H1 (cell line): Measurements from ENCODE around the gene SOD2. TPM values are rescaled to one million over a fixed set of nuclear protein-coding genes. Genes with fewer than 3 reads are reported as not detected.

Experiments used
- CTCF ChIA-PET: fragments of 300-600 bp; sonication (Branson Sonifier 250); formaldehyde crosslinking; loops from one replicate; lab custom pipeline; 2021; ENCODE audit not compliant: partially characterized antibody; lab: Charles Lee
- POLR2A ChIA-PET: fragments of 300-600 bp; sonication (Branson Sonifier 250); formaldehyde crosslinking; loops from one replicate; lab custom pipeline; 2021; ENCODE audit warnings: inconsistent platforms; ENCODE audit not compliant: partially characterized antibody; lab: Charles Lee
- DNase-seq, 2 experiments: peaks; one replicate each; pipeline versions ENCODE4 v3.0.0 to v3.0.0-alpha.2; 2010 to 2022; ENCODE audit warnings: low spot score in 2 of 2, low read depth in 1 of 2, mixed read lengths in 1 of 2
- FAIRE-seq: peaks from 2 replicates; lab custom pipeline; 2011; peaks lifted over from hg19 to GRCh38; lab: Jason Lieb, UNC
- H2AFZ ChIP-seq: 2 replicates; pipeline ENCODE4 v1.8.1; 2012; ENCODE audit warnings: low read length, inconsistent platforms
- H2AK5ac ChIP-seq: 2 replicates; pipeline ENCODE4 v1.6.1; 2013; ENCODE audit warnings: low read depth, low read length
- H2BK120ac ChIP-seq: replicated peaks from 2 replicates; pipeline ENCODE3; 2013; ENCODE audit warnings: low read depth, low read length, inconsistent platforms
- H2BK12ac ChIP-seq: 2 replicates; pipeline ENCODE4 v1.6.1; 2013; ENCODE audit warnings: low read depth, low read length
- H2BK15ac ChIP-seq: 2 replicates; pipeline ENCODE4 v1.6.1; 2013; ENCODE audit warnings: low read length
- H2BK20ac ChIP-seq: 2 replicates; pipeline ENCODE4 v1.6.1; 2013; ENCODE audit warnings: low read length
- H2BK5ac ChIP-seq: 2 replicates; pipeline ENCODE4 v1.6.1; 2013; ENCODE audit warnings: low read depth, low read length
- H3K14ac ChIP-seq: 2 replicates; pipeline ENCODE4 v1.6.1; 2013; ENCODE audit warnings: inconsistent platforms; ENCODE audit not compliant: insufficient read length
- H3K18ac ChIP-seq: 2 replicates; pipeline ENCODE4 v1.6.1; 2013; ENCODE audit warnings: low read length; ENCODE audit errors: extremely low read depth
- H3K23ac ChIP-seq: 2 replicates; pipeline ENCODE4 v1.6.1; 2013; ENCODE audit warnings: inconsistent platforms; ENCODE audit not compliant: insufficient read length
- H3K23me2 ChIP-seq: 2 replicates; pipeline ENCODE4 v1.6.1; 2013; ENCODE audit warnings: low read depth, low read length
- H3K27ac ChIP-seq: 2 replicates; pipeline ENCODE4 v1.6.1; 2011; ENCODE audit warnings: low read depth, low read length, inconsistent platforms
- H3K27me3 ChIP-seq, 4 experiments: replicated peaks in 1 of 4; 1 replicate in 1 of 4; 2 replicates in 3 of 4; pipeline versions ENCODE4 v1.6.1 to v1.8.1; 2011 to 2013; ENCODE audit warnings: low read length in 3 of 4, mild to moderate bottlenecking in 3 of 4, inconsistent platforms in 2 of 4, mixed read lengths in 2 of 4, moderate library complexity in 1 of 4; ENCODE audit not compliant: control insufficient read depth in 3 of 4, insufficient read depth in 3 of 4; ENCODE audit errors: extremely low read depth in 1 of 4
- H3K36me3 ChIP-seq, 4 experiments: 2 replicates each; pipeline versions ENCODE4 v1.6.1 to v1.8.1; 2011 to 2013; ENCODE audit warnings: mild to moderate bottlenecking in 4 of 4, low read length in 3 of 4, moderate library complexity in 2 of 4, control low read depth in 1 of 4, inconsistent platforms in 1 of 4; ENCODE audit not compliant: insufficient read depth in 4 of 4, control insufficient read depth in 2 of 4
- H3K4ac ChIP-seq: replicated peaks from 2 replicates; pipeline ENCODE3; 2013; ENCODE audit warnings: low read length, low read depth, mixed read lengths, inconsistent platforms; ENCODE audit not compliant: insufficient read length
- H3K4me1 ChIP-seq, 4 experiments: replicated peaks in 1 of 4; 1 replicate in 1 of 4; 2 replicates in 3 of 4; pipeline versions ENCODE4 v1.6.1 to v1.8.1; 2011 to 2013; ENCODE audit warnings: low read length in 3 of 4, inconsistent platforms in 2 of 4, mixed read lengths in 1 of 4; ENCODE audit not compliant: insufficient read depth in 4 of 4, control insufficient read depth in 3 of 4
- H3K4me2 ChIP-seq, 2 experiments: 2 replicates each; pipeline versions ENCODE4 v1.6.1 to v1.8.1; 2011 to 2013; ENCODE audit warnings: low read depth in 2 of 2, low read length in 2 of 2, control low read depth in 1 of 2, inconsistent platforms in 1 of 2, mild to moderate bottlenecking in 1 of 2; ENCODE audit not compliant: insufficient read depth in 1 of 2
- H3K4me3 ChIP-seq, 4 experiments: fragments of 200-600, 300-600 bp in 1 of 4; sonication (generic), shearing (Covaris generic), sonication (Bioruptor Twin) in 1 of 4; 2 replicates each; pipeline versions ENCODE4 v1.5.1 to v1.8.1; 2011 to 2016; ENCODE audit warnings: low read length in 4 of 4, low read depth in 3 of 4, control low read depth in 2 of 4, inconsistent platforms in 2 of 4, mild to moderate bottlenecking in 2 of 4, mixed read lengths in 1 of 4, moderate library complexity in 1 of 4; ENCODE audit not compliant: insufficient read depth in 2 of 4; ENCODE audit errors: extremely low read depth in 1 of 4
- H3K56ac ChIP-seq: replicated peaks from 2 replicates; pipeline ENCODE3; 2013; ENCODE audit warnings: low read depth, mild to moderate bottlenecking, mixed read lengths, low read length, inconsistent platforms; ENCODE audit not compliant: insufficient read length
- H3K79me1 ChIP-seq: 2 replicates; pipeline ENCODE4 v1.6.1; 2013; ENCODE audit warnings: low read depth, low read length, control low read depth
- H3K79me2 ChIP-seq, 2 experiments: 2 replicates each; pipeline versions ENCODE4 v1.6.1 to v1.8.1; 2012 to 2013; ENCODE audit warnings: low read length in 2 of 2, mild to moderate bottlenecking in 2 of 2, inconsistent platforms in 1 of 2; ENCODE audit not compliant: insufficient read depth in 2 of 2, control insufficient read depth in 1 of 2
- H3K9ac ChIP-seq, 4 experiments: replicated peaks in 1 of 4; 1 replicate in 1 of 4; 2 replicates in 3 of 4; pipeline versions ENCODE4 v1.6.1 to v1.8.1; 2011 to 2013; ENCODE audit warnings: low read depth in 3 of 4, low read length in 3 of 4, control low read depth in 2 of 4, mild to moderate bottlenecking in 2 of 4, moderate library complexity in 2 of 4, inconsistent platforms in 1 of 4; ENCODE audit errors: extremely low read depth in 1 of 4
- H3K9me3 ChIP-seq, 2 experiments: 2 replicates each; pipeline versions ENCODE4 v1.6.1 to v1.8.1; 2012 to 2013; ENCODE audit warnings: mild to moderate bottlenecking in 2 of 2, moderate library complexity in 2 of 2, control low read depth in 1 of 2, inconsistent platforms in 1 of 2, low read depth in 1 of 2, low read length in 1 of 2, mixed read lengths in 1 of 2; ENCODE audit not compliant: insufficient read depth in 2 of 2
- H4K20me1 ChIP-seq, 2 experiments: replicated peaks in 1 of 2; 2 replicates each; pipeline versions ENCODE3 to v1.8.1; 2011 to 2013; ENCODE audit warnings: inconsistent platforms in 2 of 2, low read length in 2 of 2, mild to moderate bottlenecking in 1 of 2; ENCODE audit not compliant: insufficient read depth in 2 of 2, control insufficient read depth in 1 of 2
- H4K5ac ChIP-seq: 2 replicates; pipeline ENCODE4 v1.6.1; 2013; ENCODE audit warnings: low read length, low read depth, mixed read lengths, inconsistent platforms; ENCODE audit not compliant: insufficient read length
- H4K8ac ChIP-seq: 2 replicates; pipeline ENCODE4 v1.8.0; 2013; ENCODE audit warnings: mild to moderate bottlenecking, moderate library complexity, low read length, inconsistent platforms; ENCODE audit not compliant: insufficient read depth; ENCODE audit errors: extremely low read depth
- H4K91ac ChIP-seq: replicated peaks from 2 replicates; pipeline ENCODE3; 2013; ENCODE audit warnings: low read length, mixed read lengths, inconsistent platforms; ENCODE audit not compliant: insufficient read length
- CHD1 ChIP-seq: IDR thresholded peaks from 2 replicates; pipeline ENCODE4 v1.6.1; 2012; ENCODE audit warnings: low read depth, low read length, improper control_type of control experiment
- POLR2A ChIP-seq, 2 experiments: IDR thresholded peaks; 1 replicate in 1 of 2; 2 replicates in 1 of 2; pipeline ENCODE4 v1.6.1; 2011; ENCODE audit warnings: low read depth in 2 of 2, low read length in 2 of 2, mild to moderate bottlenecking in 2 of 2; ENCODE audit errors: control extremely low read depth in 1 of 2
- WGBS, 2 experiments: shearing (Covaris generic) in 1 of 2; methylation state at CpG; one replicate each; pipeline versions ENCODE4 v1.1.6 to v1.1.7; 2013 to 2015; ENCODE audit warnings: low lambda C conversion rate in 2 of 2, mixed read lengths in 2 of 2, inconsistent platforms in 1 of 2, low coverage in 1 of 2, missing lambda C conversion rate in 1 of 2; ENCODE audit not compliant: insufficient replicate concordance in 2 of 2, insufficient coverage in 1 of 2, insufficient read length in 1 of 2; ENCODE audit errors: extremely low coverage in 1 of 2, missing lambda C conversion rate in 1 of 2; 5-methylcytosine and 5-hydroxymethylcytosine counted together
- polyA plus RNA-seq, 7 experiments: library from polyadenylated mRNA; depleted of rRNA in 3 of 7; stranded (reverse) in 5 of 7; unstranded in 2 of 7; fragments of >200 nt in 5 of 7; fragments of 200-250 nt in 2 of 7; gene quantifications; 1 replicate in 5 of 7; 2 replicates in 1 of 7; 4 replicates in 1 of 7; pipeline versions ENCODE4 v1.2.1 to v1.2.3, GENCODE V29; 2011 to 2013; ENCODE audit warnings: missing spikeins in 2 of 7, mixed read lengths in 2 of 7
- total RNA-seq: library from RNA; stranded (reverse); fragmentation: NEBNext Ultra II Directional; extraction: Animal tissue kit (Norgen Biotek cat#: 25700); gene quantifications from 2 replicates; pipeline ENCODE4 v1.2.1, GENCODE V29; 2021

Gene SOD2
- total and polyA plus RNA-seq, 2 of the 8 experiments (the other 6 are each of a cell fraction or from before 2014, with no cell fraction given), result 31.1 to 88.7 TPM

- no peak overlapping the region for H3K27ac ChIP-seq
- H3K79me1 ChIP-seq, result no peaks in the 10 kb centered on the region
- FAIRE-seq (no peak), DNase-seq (no peak)
- no peak overlapping the region for H4K8ac ChIP-seq
- H3K9me3 ChIP-seq, result no peaks in the 10 kb centered on the region
- no peak overlapping the region for H3K18ac ChIP-seq
- ChIA-PET POLR2A (interaction anchor here (0.6 to 6.7 kb wide), 12 partner anchors 7 to 218 kb away, joined by 3 to 86 read pairs (median 5); partner anchors contain the start of genes ACAT2, MRPL18, SOD2 and TCP1), CTCF (interaction anchor here (0.9 to 2.1 kb wide), 5 partner anchors 10 to 38 kb away, joined by 3 to 8 read pairs (median 3); no protein-coding TSS in a partner anchor)
- no peak overlapping the region for H3K56ac ChIP-seq
- 72% methylated on average over 4 of the region's 4 CpGs; no CpG with 5 or more reads in 1 of the 2 experiments for WGBS, 2 experiments
- TF ChIP-seq CHD1, result no peak
- TF ChIP-seq POLR2A (IDR thresholded peaks at IDR 0.05; ENCODE audit: control extremely low read depth in 1 of 2, low read depth in 2 of 2, low read length in 2 of 2), result 0 out of 3 replicates have a peak, but pooled peaks of 1 of the 2 experiments have one; percentile 15
- no peak overlapping the region for H3K23ac ChIP-seq
- H2BK5ac ChIP-seq, result no peak overlapping the region
- H3K4me3 ChIP-seq, result peak overlapping the region; percentile 33 to 99 (median 96); a peak in 7 of 8 replicates
- peak overlapping the region; percentile 67 to 77 for H3K4me2 ChIP-seq
- peaks cover 61 to 91% of the 10 kb centered on the region in 2 experiments for H3K79me2 ChIP-seq
- no peak overlapping the region for H4K5ac ChIP-seq
- H3K36me3 ChIP-seq, result peaks cover 0 to 14% (median 0%) of the 10 kb centered on the region in 4 experiments; a peak in 2 of 8 replicates
- H3K27me3 ChIP-seq, result no peaks in the 10 kb centered on the region
- H2BK12ac ChIP-seq, result no peak overlapping the region
- H3K9ac ChIP-seq, result peak overlapping the region in 2 of 4 experiments; percentile 57 to 61; a peak in 5 of 7 replicates
- H3K14ac ChIP-seq, result no peak overlapping the region
- H3K4me1 ChIP-seq, result peaks cover 0 to 5% (median 2%) of the 10 kb centered on the region in 4 experiments; a peak in 3 of 7 replicates
- H3K23me2 ChIP-seq, result no peaks in the 10 kb centered on the region
- H2BK15ac ChIP-seq, result no peak overlapping the region
- no peak overlapping the region for H2BK20ac ChIP-seq
- H2AFZ ChIP-seq, result no peak overlapping the region
- H4K91ac ChIP-seq, result no peak overlapping the region
- no peak overlapping the region for H2AK5ac ChIP-seq
- H3K4ac ChIP-seq, result no peak overlapping the region
- H2BK120ac ChIP-seq, result no peak overlapping the region
- peaks cover 20 to 28% of the 10 kb centered on the region in 2 experiments for H4K20me1 ChIP-seq
Observed at GRCh38 chr6:159729598-159730331, 36.7 kb upstream of the SOD2 start.
